Measurements from ENCODE around the gene KRTAP10-12. TPM values are rescaled to one million over a fixed set of nuclear protein-coding genes. Genes with fewer than 3 reads are reported as not detected.

The KRTAP10-12 gene
- total RNA-seq, 2 experiments from 2014 or later: not detected

- peaks cover 10% of the 10 kb centered on the region for H3K4me1 ChIP-seq (ENCODE audit: insufficient read depth, low read length)
- no peak for TF ChIP-seq CTCF (IDR thresholded peaks at IDR 0.05)
- H3K36me3 Mint-ChIP-seq (ENCODE audit: low read depth): no peaks in the 10 kb centered on the region
- no peaks in the 10 kb centered on the region for H3K36me3 ChIP-seq (ENCODE audit: insufficient read depth, low read length)
- ATAC-seq (ENCODE audit: poor library complexity) (no peak), DNase-seq (no peak)
- CTCF ChIA-PET: no interaction called here
- no peak overlapping the region for H3K27ac ChIP-seq (ENCODE audit: low read depth in 1 of 2, low read length in 2 of 2)
- H3K4me1 Mint-ChIP-seq (ENCODE audit: low read depth): peaks cover 23% of the 10 kb centered on the region
- no peak overlapping the region for H3K4me3 ChIP-seq (ENCODE audit: low read length)
- intact Hi-C loops (cut with DNase I, micrococcal nuclease): no loop called here
- peaks cover 0 to 6% of the 10 kb centered on the region in 2 experiments for H3K9me3 ChIP-seq (ENCODE audit: control insufficient read depth in 1 of 2, insufficient read depth in 1 of 2, low read length in 2 of 2)
- POLR2A ChIA-PET: interaction anchor here (1.4 kb wide), 1 partner anchor 8 kb away, joined by 5 read pairs; no protein-coding TSS in a partner anchor
- peaks cover 19 to 22% of the 10 kb centered on the region in 2 experiments for H3K27me3 ChIP-seq (ENCODE audit: control insufficient read depth in 1 of 2, insufficient read depth in 2 of 2, low read length in 2 of 2)
- H3K27ac Mint-ChIP-seq: no peak overlapping the region
- H3K4me3 Mint-ChIP-seq: no peak overlapping the region
- H3K9me3 Mint-ChIP-seq: no peaks in the 10 kb centered on the region
- H3K27me3 Mint-ChIP-seq: peaks cover 70% of the 10 kb centered on the region
These were observed 21.6 kb downstream of the KRTAP10-12 start for GRCh38 chr21:44718571-44718970.

GRCh38 chr21:44720170-44720569, 23.2 kb downstream of the KRTAP10-12 start:
- Mint-ChIP-seq H3K4me3 (no peak overlapping the region), H3K4me1 (ENCODE audit: low read depth) (peaks cover 14% of the 10 kb centered on the region), H3K27ac (no peak overlapping the region), H3K27me3 (peaks cover 59% of the 10 kb centered on the region), H3K9me3 (no peaks in the 10 kb centered on the region), H3K36me3 (ENCODE audit: low read depth) (no peaks in the 10 kb centered on the region)
- no peak for TF ChIP-seq CTCF (IDR thresholded peaks at IDR 0.05)
- ChIA-PET POLR2A (no interaction called here), CTCF (no interaction called here)
- H3K4me1 ChIP-seq (ENCODE audit: insufficient read depth, low read length): peaks cover 17% of the 10 kb centered on the region
- peaks cover 20 to 29% of the 10 kb centered on the region in 2 experiments for H3K27me3 ChIP-seq (ENCODE audit: control insufficient read depth in 1 of 2, insufficient read depth in 2 of 2, low read length in 2 of 2)
- DNase-seq (no peak), ATAC-seq (ENCODE audit: poor library complexity) (no peak)
- H3K4me3 ChIP-seq (ENCODE audit: low read length): no peak overlapping the region
- intact Hi-C loops (cut with DNase I, micrococcal nuclease): loop anchor here in 1 of 2 experiments (5.0 kb wide), 1 partner anchor 103 kb away; no protein-coding TSS in a partner anchor
- H3K27ac ChIP-seq (ENCODE audit: low read depth in 1 of 2, low read length in 2 of 2): no peak overlapping the region
- peaks cover 0 to 17% of the 10 kb centered on the region in 2 experiments for H3K9me3 ChIP-seq (ENCODE audit: control insufficient read depth in 1 of 2, insufficient read depth in 1 of 2, low read length in 2 of 2)
- H3K36me3 ChIP-seq (ENCODE audit: insufficient read depth, low read length): no peaks in the 10 kb centered on the region

- H3K9me3 ChIP-seq (ENCODE audit: control insufficient read depth in 1 of 2, insufficient read depth in 1 of 2, low read length in 2 of 2): peaks cover 0 to 17% of the 10 kb centered on the region in 2 experiments
- Mint-ChIP-seq H3K27ac (no peak overlapping the region), H3K4me3 (peak overlapping the region; percentile 59), H3K9me3 (no peaks in the 10 kb centered on the region), H3K27me3 (peaks cover 61% of the 10 kb centered on the region), H3K4me1 (ENCODE audit: low read depth) (peaks cover 10% of the 10 kb centered on the region), H3K36me3 (ENCODE audit: low read depth) (no peaks in the 10 kb centered on the region)
- no peak for TF ChIP-seq CTCF (IDR thresholded peaks at IDR 0.05)
- ATAC-seq (ENCODE audit: poor library complexity): no peak
- H3K27me3 ChIP-seq (ENCODE audit: control insufficient read depth in 1 of 2, insufficient read depth in 2 of 2, low read length in 2 of 2): peaks cover 17 to 36% of the 10 kb centered on the region in 2 experiments
- H3K4me1 ChIP-seq (ENCODE audit: insufficient read depth, low read length): peaks cover 17% of the 10 kb centered on the region
- H3K27ac ChIP-seq (ENCODE audit: low read depth in 1 of 2, low read length in 2 of 2): no peak overlapping the region
- CTCF ChIA-PET: interaction anchor here (0.7 kb wide), 1 partner anchor 20 kb away, joined by 3 read pairs; no protein-coding TSS in a partner anchor
- POLR2A ChIA-PET: interaction anchor here (1.0 to 1.4 kb wide), 2 partner anchors 65 to 384 kb away, joined by 3 to 9 read pairs; partner anchors contain the start of genes CFAP410 and KRTAP12-3
- no peaks in the 10 kb centered on the region for H3K36me3 ChIP-seq (ENCODE audit: insufficient read depth, low read length)
- H3K4me3 ChIP-seq (ENCODE audit: low read length): peak overlapping the region; percentile 42
- DNase-seq: no peak
- intact Hi-C loops (cut with DNase I, micrococcal nuclease): loop anchor here in 1 of 2 experiments (5.0 kb wide), 1 partner anchor 105 kb away; no protein-coding TSS in a partner anchor
These were observed 25.8 kb downstream of the KRTAP10-12 start for GRCh38 chr21:44722731-44723130.

All from CD4-positive, alpha-beta T cell (primary cell).